ENCODE data around the gene SINHCAF. TPM values are rescaled to one million over a fixed set of nuclear protein-coding genes. Genes with fewer than 3 reads are reported as not detected.

SINHCAF gene
- total RNA-seq, 1 experiment from 2014 or later = 179 TPM

DNA sequence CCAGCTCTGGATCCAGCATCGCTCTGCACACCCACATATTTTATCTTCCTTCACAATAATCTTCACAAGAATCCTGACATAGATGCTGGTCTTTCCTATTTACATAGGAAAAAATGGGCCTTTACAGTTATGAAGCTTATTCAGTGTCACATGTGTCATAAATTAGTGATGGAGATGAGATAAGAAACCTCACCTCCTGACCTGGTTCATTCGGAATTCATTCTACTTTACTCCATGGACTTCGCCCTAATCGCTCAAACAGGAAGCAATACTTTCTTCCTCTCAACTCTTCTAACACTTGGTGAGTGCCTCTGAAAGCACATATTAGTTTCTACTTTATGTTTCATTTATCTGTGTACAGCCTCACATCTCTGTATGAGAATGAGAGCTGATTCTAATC is 12.0 kb upstream of the SINHCAF start:
- Histone ChIP-seq H3K79me2 (ENCODE audit: insufficient read depth, low read length) (no peaks in the 10 kb centered on the region), H3K9me2 (ENCODE audit: insufficient read depth) (no peaks in the 10 kb centered on the region), H3K9ac (ENCODE audit: low read length) (no peak overlapping the region), H3K36me3 (ENCODE audit: control insufficient read depth in 1 of 2, insufficient read depth in 2 of 2, low read length in 2 of 2) (no peaks in the 10 kb centered on the region), H3K4me2 (ENCODE audit: low read length) (no peak overlapping the region), H3K4me1 (ENCODE audit: control insufficient read depth in 1 of 2, insufficient read depth in 2 of 2, low read length in 2 of 2) (peaks cover 12 to 14% of the 10 kb centered on the region in 2 experiments; a peak in 3 of 4 replicates), H4K20me1 (ENCODE audit: insufficient read depth) (no peaks in the 10 kb centered on the region), H3K27me3 (ENCODE audit: insufficient read depth, low read length) (no peaks in the 10 kb centered on the region), H3K9me3 (ENCODE audit: control insufficient read depth in 1 of 2, insufficient read depth in 1 of 2, low read depth in 1 of 2, low read length in 2 of 2) (no peaks in the 10 kb centered on the region), H3K4me3 (replicated peaks in 1 of 2; ENCODE audit: low read depth in 1 of 2, low read length in 2 of 2) (no peak overlapping the region), H2AFZ (ENCODE audit: low read depth, low read length, poor library complexity, severe bottlenecking) (no peak overlapping the region), H3K27ac (ENCODE audit: low read depth, low read length) (no peak overlapping the region)
- DNase-seq (ENCODE audit: low read depth, low spot score) = no peak
- ChIA-PET RAD21 (ENCODE audit: low non-redundant PET in 1 of 2, low total read pairs in 2 of 2, uncharacterized antibody in 2 of 2, unreplicated experiment in 2 of 2) (no interaction called here), CTCF (no interaction called here), POLR2A (interaction anchor here (0.6 kb wide), 1 partner anchor 61 kb away, joined by 3 read pairs; no protein-coding TSS in a partner anchor)
- no TSS peak for BruUV-seq (replicated peaks)
- ATAC-seq = no peak
- intact Hi-C loops (cut with micrococcal nuclease) = no loop called here
- TF ChIP-seq, protein P1, sequence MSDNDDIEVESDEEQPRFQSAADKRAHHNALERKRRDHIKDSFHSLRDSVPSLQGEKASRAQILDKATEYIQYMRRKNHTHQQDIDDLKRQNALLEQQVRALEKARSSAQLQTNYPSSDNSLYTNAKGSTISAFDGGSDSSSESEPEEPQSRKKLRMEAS (IDR thresholded peaks at IDR 0.05) = no peak
- TF ChIP-seq POLR2A (IDR thresholded peaks at IDR 0.05; ENCODE audit: borderline replicate concordance, extremely low read depth, insufficient read depth, insufficient read length) (no peak), SIN3A (IDR thresholded peaks at IDR 0.05; ENCODE audit: low read depth) (no peak), POLR2AphosphoS5 (IDR thresholded peaks at IDR 0.05; ENCODE audit: low read depth, low read length) (no peak), CEBPB (IDR thresholded peaks at IDR 0.05; ENCODE audit: low read depth) (no peak), ZNF274 (IDR thresholded peaks at IDR 0.05; ENCODE audit: low read depth, low read length) (no peak), SRF (IDR thresholded peaks at IDR 0.05; ENCODE audit: low read depth) (no peak), ELF1 (IDR thresholded peaks at IDR 0.05; ENCODE audit: borderline replicate concordance, low read depth) (no peak), RAD21 (IDR thresholded peaks at IDR 0.05; ENCODE audit: low read depth) (no peak), EGR1 (IDR thresholded peaks at IDR 0.05; ENCODE audit: low read depth) (no peak), ZFX (IDR thresholded peaks at IDR 0.05) (no peak), FOSL1 (IDR thresholded peaks at IDR 0.05; ENCODE audit: low read depth) (no peak), YY1 (IDR thresholded peaks at IDR 0.05; ENCODE audit: extremely low read depth, insufficient replicate concordance, low read depth, low read length) (no peak), TCF7L2 (IDR thresholded peaks at IDR 0.05; ENCODE audit: borderline replicate concordance, extremely low read depth, insufficient read depth, insufficient read length) (no peak), CBX3 (IDR thresholded peaks at IDR 0.05; ENCODE audit: low read depth) (no peak)
- TF ChIP-seq, protein P2, sequence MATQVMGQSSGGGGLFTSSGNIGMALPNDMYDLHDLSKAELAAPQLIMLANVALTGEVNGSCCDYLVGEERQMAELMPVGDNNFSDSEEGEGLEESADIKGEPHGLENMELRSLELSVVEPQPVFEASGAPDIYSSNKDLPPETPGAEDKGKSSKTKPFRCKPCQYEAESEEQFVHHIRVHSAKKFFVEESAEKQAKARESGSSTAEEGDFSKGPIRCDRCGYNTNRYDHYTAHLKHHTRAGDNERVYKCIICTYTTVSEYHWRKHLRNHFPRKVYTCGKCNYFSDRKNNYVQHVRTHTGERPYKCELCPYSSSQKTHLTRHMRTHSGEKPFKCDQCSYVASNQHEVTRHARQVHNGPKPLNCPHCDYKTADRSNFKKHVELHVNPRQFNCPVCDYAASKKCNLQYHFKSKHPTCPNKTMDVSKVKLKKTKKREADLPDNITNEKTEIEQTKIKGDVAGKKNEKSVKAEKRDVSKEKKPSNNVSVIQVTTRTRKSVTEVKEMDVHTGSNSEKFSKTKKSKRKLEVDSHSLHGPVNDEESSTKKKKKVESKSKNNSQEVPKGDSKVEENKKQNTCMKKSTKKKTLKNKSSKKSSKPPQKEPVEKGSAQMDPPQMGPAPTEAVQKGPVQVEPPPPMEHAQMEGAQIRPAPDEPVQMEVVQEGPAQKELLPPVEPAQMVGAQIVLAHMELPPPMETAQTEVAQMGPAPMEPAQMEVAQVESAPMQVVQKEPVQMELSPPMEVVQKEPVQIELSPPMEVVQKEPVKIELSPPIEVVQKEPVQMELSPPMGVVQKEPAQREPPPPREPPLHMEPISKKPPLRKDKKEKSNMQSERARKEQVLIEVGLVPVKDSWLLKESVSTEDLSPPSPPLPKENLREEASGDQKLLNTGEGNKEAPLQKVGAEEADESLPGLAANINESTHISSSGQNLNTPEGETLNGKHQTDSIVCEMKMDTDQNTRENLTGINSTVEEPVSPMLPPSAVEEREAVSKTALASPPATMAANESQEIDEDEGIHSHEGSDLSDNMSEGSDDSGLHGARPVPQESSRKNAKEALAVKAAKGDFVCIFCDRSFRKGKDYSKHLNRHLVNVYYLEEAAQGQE (IDR thresholded peaks at IDR 0.05; ENCODE audit: low read depth) = no peak
- TF ChIP-seq, protein P3, sequence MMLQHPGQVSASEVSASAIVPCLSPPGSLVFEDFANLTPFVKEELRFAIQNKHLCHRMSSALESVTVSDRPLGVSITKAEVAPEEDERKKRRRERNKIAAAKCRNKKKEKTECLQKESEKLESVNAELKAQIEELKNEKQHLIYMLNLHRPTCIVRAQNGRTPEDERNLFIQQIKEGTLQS (IDR thresholded peaks at IDR 0.05) = no peak
- TF ChIP-seq, protein P4, sequence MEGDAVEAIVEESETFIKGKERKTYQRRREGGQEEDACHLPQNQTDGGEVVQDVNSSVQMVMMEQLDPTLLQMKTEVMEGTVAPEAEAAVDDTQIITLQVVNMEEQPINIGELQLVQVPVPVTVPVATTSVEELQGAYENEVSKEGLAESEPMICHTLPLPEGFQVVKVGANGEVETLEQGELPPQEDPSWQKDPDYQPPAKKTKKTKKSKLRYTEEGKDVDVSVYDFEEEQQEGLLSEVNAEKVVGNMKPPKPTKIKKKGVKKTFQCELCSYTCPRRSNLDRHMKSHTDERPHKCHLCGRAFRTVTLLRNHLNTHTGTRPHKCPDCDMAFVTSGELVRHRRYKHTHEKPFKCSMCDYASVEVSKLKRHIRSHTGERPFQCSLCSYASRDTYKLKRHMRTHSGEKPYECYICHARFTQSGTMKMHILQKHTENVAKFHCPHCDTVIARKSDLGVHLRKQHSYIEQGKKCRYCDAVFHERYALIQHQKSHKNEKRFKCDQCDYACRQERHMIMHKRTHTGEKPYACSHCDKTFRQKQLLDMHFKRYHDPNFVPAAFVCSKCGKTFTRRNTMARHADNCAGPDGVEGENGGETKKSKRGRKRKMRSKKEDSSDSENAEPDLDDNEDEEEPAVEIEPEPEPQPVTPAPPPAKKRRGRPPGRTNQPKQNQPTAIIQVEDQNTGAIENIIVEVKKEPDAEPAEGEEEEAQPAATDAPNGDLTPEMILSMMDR (IDR thresholded peaks at IDR 0.05 in 2 of 3, conservative IDR thresholded peaks at IDR 0.05 in 1 of 3; ENCODE audit: borderline replicate concordance in 1 of 3, insufficient read depth in 1 of 3, low read depth in 2 of 3, low read length in 2 of 3) = no peak
- TF ChIP-seq, protein P5, sequence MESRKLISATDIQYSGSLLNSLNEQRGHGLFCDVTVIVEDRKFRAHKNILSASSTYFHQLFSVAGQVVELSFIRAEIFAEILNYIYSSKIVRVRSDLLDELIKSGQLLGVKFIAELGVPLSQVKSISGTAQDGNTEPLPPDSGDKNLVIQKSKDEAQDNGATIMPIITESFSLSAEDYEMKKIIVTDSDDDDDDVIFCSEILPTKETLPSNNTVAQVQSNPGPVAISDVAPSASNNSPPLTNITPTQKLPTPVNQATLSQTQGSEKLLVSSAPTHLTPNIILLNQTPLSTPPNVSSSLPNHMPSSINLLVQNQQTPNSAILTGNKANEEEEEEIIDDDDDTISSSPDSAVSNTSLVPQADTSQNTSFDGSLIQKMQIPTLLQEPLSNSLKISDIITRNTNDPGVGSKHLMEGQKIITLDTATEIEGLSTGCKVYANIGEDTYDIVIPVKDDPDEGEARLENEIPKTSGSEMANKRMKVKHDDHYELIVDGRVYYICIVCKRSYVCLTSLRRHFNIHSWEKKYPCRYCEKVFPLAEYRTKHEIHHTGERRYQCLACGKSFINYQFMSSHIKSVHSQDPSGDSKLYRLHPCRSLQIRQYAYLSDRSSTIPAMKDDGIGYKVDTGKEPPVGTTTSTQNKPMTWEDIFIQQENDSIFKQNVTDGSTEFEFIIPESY (IDR thresholded peaks at IDR 0.05; ENCODE audit: extremely low read depth, insufficient replicate concordance, low read length) = no peak

All from HCT116 (cell line).